PC-9 (cell line): ENCODE results near the gene HBE1. TPM values are rescaled to one million over a fixed set of nuclear protein-coding genes. Genes with fewer than 3 reads are reported as not detected.

Source experiments
- BruUV-seq: library from RNA; stranded (reverse); fragments of 400-500 nt; replicated peaks from 2 replicates; lab custom pipeline; 2021; lab: Mats Ljungman, UMichigan
- CTCF ChIA-PET: fragments of 300-600 bp; sonication (Branson Sonifier 250); formaldehyde crosslinking; loops from one replicate; lab custom pipeline; 2022; ENCODE audit warnings: antibody characterized with exemption; lab: Charles Lee
- POLR2A ChIA-PET: fragments of 300-600 bp; sonication (Branson Sonifier 250); formaldehyde crosslinking; loops from one replicate; lab custom pipeline; 2022; ENCODE audit warnings: antibody characterized with exemption; ENCODE audit not compliant: unreplicated experiment; lab: Charles Lee
- DNase-seq, 2 experiments: peaks; one replicate each; pipeline versions ENCODE4 v3.0.0 to v3.0.0-alpha.2; 2015 to 2022; ENCODE audit warnings: mixed read lengths in 1 of 2
- H2AFZ ChIP-seq: fragments of 200-600 bp; sonication (generic); 2 replicates; pipeline ENCODE4 v1.8.1; 2017; ENCODE audit warnings: antibody characterized with exemption
- H3F3A ChIP-seq: fragments of 200-600 bp; sonication (generic); 2 replicates; pipeline ENCODE4 v1.8.1; 2017; ENCODE audit warnings: antibody characterized with exemption, mild to moderate bottlenecking, low read depth; ENCODE audit not compliant: insufficient read depth
- H3K27ac ChIP-seq: fragments of 200-600 bp; sonication (generic); 2 replicates; pipeline ENCODE4 v1.6.1; 2016; ENCODE audit warnings: mixed run types
- H3K27me3 ChIP-seq: fragments of 200-600 bp; sonication (generic); 2 replicates; pipeline ENCODE4 v1.6.1; 2016; ENCODE audit warnings: low read depth, mixed run types; ENCODE audit not compliant: insufficient read depth
- H3K36me3 ChIP-seq: fragments of 200-600 bp; sonication (generic); 2 replicates; pipeline ENCODE4 v1.6.1; 2016; ENCODE audit warnings: low read depth, mixed run types
- H3K4me1 ChIP-seq: fragments of 200-600 bp; sonication (generic); replicated peaks from 2 replicates; pipeline ENCODE4 v1.6.1; 2016; ENCODE audit warnings: mixed run types; ENCODE audit not compliant: insufficient read depth
- H3K4me2 ChIP-seq: fragments of 200-600 bp; sonication (generic); 2 replicates; pipeline ENCODE4 v1.6.1; 2017; ENCODE audit warnings: mixed run types
- H3K4me3 ChIP-seq: fragments of 200-600 bp; sonication (generic); 2 replicates; pipeline ENCODE4 v1.6.1; 2016; ENCODE audit warnings: mixed run types
- H3K79me2 ChIP-seq: fragments of 200-600 bp; sonication (generic); 2 replicates; pipeline ENCODE4 v1.6.1; 2017; ENCODE audit warnings: low read depth, mixed run types
- H3K9me2 ChIP-seq: fragments of 200-600 bp; sonication (generic); 2 replicates; pipeline ENCODE4 v1.8.1; 2017; ENCODE audit warnings: mild to moderate bottlenecking; ENCODE audit not compliant: insufficient read depth
- H3K9me3 ChIP-seq: fragments of 200-600 bp; sonication (generic); 2 replicates; pipeline ENCODE4 v1.8.1; 2016; ENCODE audit warnings: low read depth; ENCODE audit not compliant: insufficient read depth
- H4K20me1 ChIP-seq: fragments of 200-600 bp; sonication (generic); 2 replicates; pipeline ENCODE4 v1.8.1; 2017; ENCODE audit not compliant: insufficient read depth
- EZH2 ChIP-seq: fragments of 200-600 bp; sonication (generic); IDR thresholded peaks from 2 replicates; pipeline ENCODE4 v1.8.0; 2017; ENCODE audit warnings: antibody characterized with exemption, low read depth
- intact Hi-C: fragments of 100-400 bp; cut with micrococcal nuclease; formaldehyde crosslinking; loops from one replicate; pipeline ENCODE4 v1.10.0; 2022; ENCODE audit not compliant: unreplicated experiment
- total RNA-seq: library from RNA; stranded (reverse); gene quantifications from 2 replicates; pipeline ENCODE4 v1.2.3, GENCODE V29; 2021
- TF ChIP-seq, protein P1 (sequence below): fragments of 200-600 bp; sonication (generic); conservative IDR thresholded peaks from 2 replicates; pipeline ENCODE4 v1.6.1; 2017; ENCODE audit warnings: mixed run types, antibody characterized with exemption, mild to moderate bottlenecking, moderate library complexity

The HBE1 gene
- total RNA-seq, 1 experiment from 2014 or later: 1.4 TPM

- no peak for DNase-seq
- Histone ChIP-seq H2AFZ (no peak overlapping the region), H4K20me1 (no peaks in the 10 kb centered on the region), H3F3A (no peaks in the 10 kb centered on the region), H3K79me2 (no peaks in the 10 kb centered on the region), H3K36me3 (no peaks in the 10 kb centered on the region), H3K27ac (no peak overlapping the region), H3K9me2 (no peaks in the 10 kb centered on the region), H3K4me2 (no peak overlapping the region), H3K4me3 (no peak overlapping the region), H3K9me3 (no peaks in the 10 kb centered on the region), H3K27me3 (no peaks in the 10 kb centered on the region), H3K4me1 (no peaks in the 10 kb centered on the region)
- BruUV-seq: no TSS peak
- CTCF ChIA-PET: no interaction called here
- intact Hi-C loops: no loop called here
- no peak for TF ChIP-seq EZH2
- TF ChIP-seq, protein P1, sequence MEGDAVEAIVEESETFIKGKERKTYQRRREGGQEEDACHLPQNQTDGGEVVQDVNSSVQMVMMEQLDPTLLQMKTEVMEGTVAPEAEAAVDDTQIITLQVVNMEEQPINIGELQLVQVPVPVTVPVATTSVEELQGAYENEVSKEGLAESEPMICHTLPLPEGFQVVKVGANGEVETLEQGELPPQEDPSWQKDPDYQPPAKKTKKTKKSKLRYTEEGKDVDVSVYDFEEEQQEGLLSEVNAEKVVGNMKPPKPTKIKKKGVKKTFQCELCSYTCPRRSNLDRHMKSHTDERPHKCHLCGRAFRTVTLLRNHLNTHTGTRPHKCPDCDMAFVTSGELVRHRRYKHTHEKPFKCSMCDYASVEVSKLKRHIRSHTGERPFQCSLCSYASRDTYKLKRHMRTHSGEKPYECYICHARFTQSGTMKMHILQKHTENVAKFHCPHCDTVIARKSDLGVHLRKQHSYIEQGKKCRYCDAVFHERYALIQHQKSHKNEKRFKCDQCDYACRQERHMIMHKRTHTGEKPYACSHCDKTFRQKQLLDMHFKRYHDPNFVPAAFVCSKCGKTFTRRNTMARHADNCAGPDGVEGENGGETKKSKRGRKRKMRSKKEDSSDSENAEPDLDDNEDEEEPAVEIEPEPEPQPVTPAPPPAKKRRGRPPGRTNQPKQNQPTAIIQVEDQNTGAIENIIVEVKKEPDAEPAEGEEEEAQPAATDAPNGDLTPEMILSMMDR: no peak
- POLR2A ChIA-PET: no interaction called here
Observed at GRCh38 chr11:5286901-5287300, 17.2 kb upstream of the HBE1 start.

DNA sequence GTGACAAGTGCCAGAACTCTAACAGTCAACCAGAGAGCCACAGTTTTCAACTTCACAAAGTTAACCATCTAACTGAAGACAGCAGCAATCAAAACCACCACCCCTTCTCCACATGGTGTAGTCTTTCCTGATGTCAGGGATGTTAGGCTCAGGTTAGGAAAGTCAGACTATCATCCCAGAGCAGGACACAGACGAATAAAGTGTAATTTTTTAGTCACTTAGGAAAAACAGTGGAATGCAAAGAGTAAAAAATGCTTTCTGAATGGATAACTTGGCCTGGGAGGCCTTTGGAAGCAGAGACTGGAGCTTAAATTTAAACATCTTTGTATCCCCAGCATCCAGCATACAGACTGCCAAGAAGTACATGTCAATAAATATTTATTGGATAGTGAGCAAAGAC, 16.6 kb upstream of the HBE1 start:
- Histone ChIP-seq H3K9me3 (no peaks in the 10 kb centered on the region), H3K9me2 (no peaks in the 10 kb centered on the region), H3K36me3 (no peaks in the 10 kb centered on the region), H3K27me3 (no peaks in the 10 kb centered on the region), H3K27ac (no peak overlapping the region), H4K20me1 (no peaks in the 10 kb centered on the region), H3K4me3 (no peak overlapping the region), H3F3A (no peaks in the 10 kb centered on the region), H2AFZ (no peak overlapping the region), H3K4me2 (no peak overlapping the region), H3K79me2 (no peaks in the 10 kb centered on the region), H3K4me1 (no peaks in the 10 kb centered on the region)
- TF ChIP-seq, protein P1: no peak
- no peak for TF ChIP-seq EZH2
- BruUV-seq: no TSS peak
- no peak for DNase-seq
- intact Hi-C loops: no loop called here
- CTCF ChIA-PET: no interaction called here
- POLR2A ChIA-PET: no interaction called here

DNA sequence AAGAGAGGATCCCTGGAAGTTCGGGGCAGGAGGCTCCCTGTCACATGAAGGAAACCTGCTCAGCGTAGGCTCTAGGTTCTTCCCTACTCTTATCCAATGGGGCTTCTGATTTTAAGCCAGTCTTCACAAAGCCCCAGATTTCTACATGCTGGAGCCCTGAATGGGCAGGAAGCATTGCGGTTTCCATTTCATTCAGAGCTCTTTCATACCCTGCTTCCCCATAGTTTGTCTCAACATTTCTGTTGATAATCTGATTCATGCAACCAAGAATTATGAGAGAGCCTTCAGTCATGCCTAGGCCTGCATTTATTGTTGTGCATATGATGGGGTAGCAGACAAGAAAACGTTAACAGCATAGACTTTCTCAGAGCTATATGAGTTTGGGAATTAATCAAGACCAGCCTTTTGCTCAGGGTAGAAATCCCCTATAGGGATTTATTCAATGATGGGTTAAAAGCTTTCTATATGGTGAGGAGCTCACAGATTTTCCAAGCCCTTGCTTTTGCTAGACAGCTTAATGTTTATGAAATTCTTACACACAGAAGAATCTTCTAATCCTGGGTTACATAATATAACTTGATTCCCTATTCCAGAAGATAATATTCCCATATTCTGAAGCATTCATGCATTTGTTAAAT, 16.1 kb upstream of the HBE1 start:
- H3K4me2 ChIP-seq: no peak overlapping the region
- BruUV-seq: no TSS peak
- no peaks in the 10 kb centered on the region for H3K79me2 ChIP-seq
- peaks cover 4% of the 10 kb centered on the region for H3K4me1 ChIP-seq
- CTCF ChIA-PET: no interaction called here
- intact Hi-C loops: no loop called here
- H3K27me3 ChIP-seq: no peaks in the 10 kb centered on the region
- no peak overlapping the region for H3K27ac ChIP-seq
- no peaks in the 10 kb centered on the region for H3K9me3 ChIP-seq
- H2AFZ ChIP-seq: no peak overlapping the region
- TF ChIP-seq, protein P1: no peak
- no peak for TF ChIP-seq EZH2
- 0 out of 2 replicates have a peak, but pooled peaks cover 3% of the 10 kb centered on the region for H3F3A ChIP-seq
- no peaks in the 10 kb centered on the region for H3K36me3 ChIP-seq
- no peak overlapping the region for H3K4me3 ChIP-seq
- no peak for DNase-seq
- no peaks in the 10 kb centered on the region for H4K20me1 ChIP-seq
- H3K9me2 ChIP-seq: no peaks in the 10 kb centered on the region
- POLR2A ChIA-PET: no interaction called here
